IPS DF 19.7 (cell line): Measurements from ENCODE around the gene WSCD2.
A peak's percentile ranks its signal among the peaks of the same experiment; 100 is the strongest.

Experiments used
- DNase-seq: peaks from one replicate; pipeline ENCODE4 v3.0.0-alpha.2; 2013; ENCODE audit warnings: low read depth, low spot score

The WSCD2 gene

DNA sequence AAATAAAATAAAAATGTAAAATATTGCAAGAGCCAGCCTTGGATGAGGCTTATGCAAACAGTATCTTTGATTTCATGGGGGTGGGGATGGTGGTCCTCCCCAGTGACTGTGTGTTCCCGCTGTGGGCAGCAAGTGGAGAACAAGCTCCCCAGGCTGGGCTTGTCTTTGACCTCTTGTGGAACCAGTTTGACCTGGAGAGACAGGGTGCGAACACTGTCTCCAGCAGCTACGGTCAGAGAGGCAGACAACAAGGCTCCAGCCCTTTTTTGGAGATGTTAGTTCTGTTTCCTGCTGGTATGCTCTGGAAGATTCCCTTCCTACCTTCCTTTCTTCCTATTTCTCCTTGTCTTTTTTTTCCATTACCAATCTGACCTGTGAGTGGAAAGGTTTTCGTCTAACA lies 21.8 kb upstream of the WSCD2 start:
- DNase-seq: no peak

GRCh38 chr12:108109504-108109903 lies 19.6 kb upstream of the WSCD2 start:
- no peak for DNase-seq

GRCh38 chr12:108109954-108110353 lies 19.1 kb upstream of the WSCD2 start:
- DNase-seq: no peak

- no peak for DNase-seq
These were observed 18.2 kb upstream of the WSCD2 start for GRCh38 chr12:108110844-108111243.

- peak; percentile 52 for DNase-seq
These were observed 16.1 kb upstream of the WSCD2 start for GRCh38 chr12:108112832-108113556.

- no peak for DNase-seq
These were observed 13.7 kb upstream of the WSCD2 start for GRCh38 chr12:108115123-108116121.

GRCh38 chr12:108116254-108116653 lies 12.8 kb upstream of the WSCD2 start:
- no peak for DNase-seq

DNA sequence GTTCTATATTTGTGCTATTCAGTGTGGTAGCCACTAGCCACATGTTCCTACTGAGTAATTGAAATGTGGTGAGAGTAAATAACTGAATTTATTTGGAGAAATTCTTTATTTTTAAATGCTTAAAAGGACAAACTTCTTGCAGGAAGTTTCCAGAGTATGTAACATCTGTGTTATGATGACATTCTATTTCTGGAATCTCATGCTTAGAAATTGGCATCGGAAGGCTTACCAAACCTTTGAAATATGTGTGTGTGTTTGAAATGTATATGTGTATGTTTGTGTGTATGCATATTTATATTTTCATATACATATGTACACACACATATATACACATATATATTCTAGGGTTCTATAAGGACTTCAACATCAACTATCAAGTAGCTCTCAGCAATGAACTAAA lies 12.4 kb upstream of the WSCD2 start:
- DNase-seq: no peak

DNA sequence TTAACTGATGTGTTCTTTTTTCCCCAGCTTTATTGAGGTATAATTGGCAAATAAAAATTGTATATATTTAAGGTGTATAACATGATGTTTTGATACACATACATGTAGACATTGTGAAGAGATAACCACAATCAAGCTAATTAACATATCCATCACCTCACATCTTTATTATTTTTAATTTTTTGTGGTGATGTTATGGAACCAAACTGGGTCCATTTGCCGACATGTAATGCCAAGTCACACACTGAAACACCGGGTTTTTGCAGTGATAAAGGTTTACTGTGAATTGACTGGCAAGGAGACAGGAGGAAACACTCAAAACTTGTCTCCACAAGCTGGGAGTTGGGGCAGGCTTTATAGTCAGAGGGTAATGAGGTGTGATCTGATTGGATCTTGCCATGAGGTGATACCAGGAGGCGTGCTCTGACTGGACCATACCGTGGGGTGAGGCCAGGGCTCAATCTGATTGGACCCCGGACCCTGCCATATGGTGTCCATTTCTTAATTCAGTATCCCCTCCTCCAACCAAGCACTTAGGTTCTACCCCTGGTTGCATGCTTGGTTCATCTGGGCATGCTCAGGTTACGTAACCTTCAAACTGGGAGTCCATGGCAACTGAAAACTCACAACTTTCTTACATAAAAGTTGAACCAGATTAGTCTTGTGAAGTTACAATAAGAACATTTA lies 11.8 kb upstream of the WSCD2 start:
- DNase-seq: peak; percentile 64

DNA sequence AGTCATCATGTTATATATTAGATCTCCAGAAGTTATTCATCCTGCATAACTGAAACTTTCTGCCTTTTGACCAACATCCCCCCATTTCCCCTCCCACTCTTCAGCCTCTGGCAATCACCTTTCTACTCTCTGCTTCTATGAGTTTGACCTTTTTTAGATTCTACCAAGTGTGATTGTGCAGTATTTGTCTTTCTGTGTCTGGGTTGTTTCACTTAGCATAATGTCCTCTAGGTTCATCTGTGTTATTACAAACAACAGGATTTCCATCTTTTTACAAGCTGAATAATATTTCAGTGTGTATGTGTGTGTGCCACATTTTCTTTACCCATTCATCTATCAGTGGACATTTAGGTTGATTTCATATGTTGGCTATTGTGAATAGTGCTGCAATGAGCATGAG lies 11.2 kb upstream of the WSCD2 start:
- DNase-seq: no peak

DNA sequence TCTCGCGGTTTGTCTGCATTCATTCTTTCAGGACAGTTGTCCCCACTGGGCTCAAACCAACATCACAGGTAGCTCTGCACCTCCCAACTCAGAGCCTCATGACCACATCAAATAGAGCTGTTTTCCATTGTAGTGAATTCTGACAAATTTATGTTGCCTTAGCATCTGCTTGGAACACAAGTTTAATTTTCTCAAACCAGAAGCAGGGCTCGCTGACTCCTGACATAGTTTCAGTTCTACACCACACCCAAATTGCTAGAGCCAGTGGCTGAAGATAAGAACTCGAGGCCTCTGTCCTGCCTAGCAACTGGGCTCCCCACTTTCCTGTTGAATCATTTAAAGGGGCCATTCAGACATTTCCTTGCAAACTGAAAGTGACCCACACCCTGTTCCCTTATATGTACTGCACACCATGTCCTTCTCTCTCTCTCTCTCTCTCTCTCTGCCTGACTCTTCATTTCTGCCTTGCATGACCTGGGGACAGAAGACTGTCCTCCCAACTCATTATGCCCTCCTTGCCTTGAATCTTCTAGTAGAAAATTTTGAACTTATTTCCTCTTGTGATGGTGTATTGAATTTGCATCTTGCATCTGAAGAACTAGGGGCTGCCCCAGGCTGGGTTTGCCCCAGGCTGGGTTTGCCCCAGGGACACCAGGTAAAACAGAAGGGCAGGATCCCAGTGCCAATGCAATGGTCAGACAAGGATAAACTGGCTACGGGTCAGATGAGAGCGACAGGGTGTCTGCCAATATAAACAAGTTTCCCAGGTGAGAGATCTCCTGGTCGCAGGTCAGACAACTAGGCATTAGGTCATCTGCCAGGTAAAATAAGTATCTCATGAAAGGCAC lies 9.7 kb upstream of the WSCD2 start:
- DNase-seq: no peak

- no peak for DNase-seq
These were observed 8.9 kb upstream of the WSCD2 start for GRCh38 chr12:108119974-108120862.

DNA sequence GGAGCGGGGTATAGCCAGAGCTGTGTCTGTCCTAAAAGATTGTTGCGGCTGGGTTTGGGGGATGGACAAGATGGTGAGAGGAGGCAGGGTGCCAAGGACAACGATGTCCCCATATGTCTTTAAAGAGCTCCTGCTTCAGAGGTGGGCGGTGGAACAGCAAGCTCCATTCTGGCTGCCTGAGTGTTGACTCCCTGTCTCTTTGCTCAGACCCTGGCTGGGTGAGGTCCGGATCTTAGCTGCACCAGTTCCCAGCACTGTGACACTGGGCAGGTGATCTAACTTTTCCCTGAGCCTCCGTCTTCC lies 8.3 kb upstream of the WSCD2 start:
- DNase-seq: no peak

- DNase-seq: no peak
These were observed 7.8 kb upstream of the WSCD2 start for GRCh38 chr12:108121320-108121719.

- no peak for DNase-seq
These were observed 7.2 kb upstream of the WSCD2 start for GRCh38 chr12:108121728-108122471.

GRCh38 chr12:108122644-108123043 lies 6.4 kb upstream of the WSCD2 start:
- DNase-seq: no peak

GRCh38 chr12:108123402-108123801 lies 5.7 kb upstream of the WSCD2 start:
- no peak for DNase-seq

DNA sequence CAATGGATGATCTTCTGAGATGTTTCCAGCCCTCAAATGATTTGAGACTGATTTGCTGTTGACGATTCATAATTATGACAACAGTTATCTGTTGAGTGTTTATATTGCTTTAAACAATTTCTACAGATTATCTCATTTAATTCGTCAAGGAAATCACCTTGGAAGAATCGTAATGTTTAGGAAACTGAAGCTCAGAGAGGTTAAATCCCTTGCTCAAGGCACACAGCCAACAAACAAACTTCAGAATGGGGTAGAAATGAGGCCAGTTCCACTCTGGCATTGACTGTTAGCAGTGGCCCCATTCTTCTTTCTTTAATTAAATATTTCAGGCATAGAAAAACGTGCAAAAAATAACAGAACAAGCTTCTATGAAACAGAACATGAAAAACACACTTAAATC lies 4.0 kb upstream of the WSCD2 start:
- DNase-seq: no peak

GRCh38 chr12:108126212-108126611 lies 2.9 kb upstream of the WSCD2 start:
- DNase-seq: no peak
